HepG2 (cell line): ENCODE data around the gene SMAP2. TPM values are rescaled to one million over a fixed set of nuclear protein-coding genes. Genes with fewer than 3 reads are reported as not detected.
A peak's percentile ranks its signal among the peaks of the same experiment; 100 is the strongest.

Source experiments
- EEA1 ChIP-seq: sonication (generic); formaldehyde crosslinking; IDR thresholded peaks from 2 replicates; pipeline ENCODE4 v1.5.1; 2020; ENCODE audit warnings: mild to moderate bottlenecking, missing genetic modification reagents, borderline replicate concordance
- GABPA ChIP-seq, 2 experiments: IDR thresholded peaks; 2 replicates each; pipeline ENCODE4 v1.6.1; 2011 to 2016; ENCODE audit warnings: low read depth in 2 of 2, low read length in 1 of 2, missing biosample characterization in 1 of 2, missing genetic modification characterization in 1 of 2
- HNRNPH1 ChIP-seq: fragments of 200-400 bp; formaldehyde crosslinking; optimal IDR thresholded peaks from 2 replicates; pipeline ENCODE3; 2017; ENCODE audit warnings: mild to moderate bottlenecking, low read depth, low read length
- MTA3 ChIP-seq: sonication (generic); formaldehyde crosslinking; IDR thresholded peaks from 2 replicates; pipeline ENCODE4 v1.4.0; 2020; ENCODE audit warnings: missing genetic modification reagents
- RARG ChIP-seq: sonication (generic); formaldehyde crosslinking; IDR thresholded peaks from 2 replicates; pipeline ENCODE4 v1.4.0; 2020; ENCODE audit warnings: low read depth, mild to moderate bottlenecking, missing genetic modification reagents
- SP140L ChIP-seq: sonication (generic); formaldehyde crosslinking; IDR thresholded peaks from 2 replicates; pipeline ENCODE4 v1.4.0; 2020; ENCODE audit warnings: missing genetic modification reagents, borderline replicate concordance
- SP5 ChIP-seq: IDR thresholded peaks from 2 replicates; pipeline ENCODE4 v1.6.1; 2016; ENCODE audit warnings: low read depth, borderline replicate concordance
- ZFP37 ChIP-seq: sonication (generic); formaldehyde crosslinking; IDR thresholded peaks from 2 replicates; pipeline ENCODE4 v1.4.0; 2020; ENCODE audit warnings: missing genetic modification reagents, borderline replicate concordance
- ZNF101 ChIP-seq: sonication (generic); formaldehyde crosslinking; IDR thresholded peaks from 2 replicates; pipeline ENCODE4 v1.4.0; 2020; ENCODE audit warnings: mild to moderate bottlenecking, low read depth, missing genetic modification reagents, borderline replicate concordance
- ZNF331 ChIP-seq: sonication (generic); formaldehyde crosslinking; IDR thresholded peaks from 2 replicates; pipeline ENCODE4 v1.4.0; 2020; ENCODE audit warnings: missing genetic modification reagents
- ZNF430 ChIP-seq: sonication (generic); formaldehyde crosslinking; IDR thresholded peaks from 2 replicates; pipeline ENCODE4 v1.9.0; 2021; ENCODE audit warnings: mild to moderate bottlenecking, missing genetic modification reagents
- ZNF605 ChIP-seq: sonication (generic); formaldehyde crosslinking; IDR thresholded peaks from 2 replicates; pipeline ENCODE4 v1.8.0; 2022; ENCODE audit warnings: mild to moderate bottlenecking, missing genetic modification reagents
- ZSCAN29 ChIP-seq: sonication (generic); formaldehyde crosslinking; conservative IDR thresholded peaks from 2 replicates; pipeline ENCODE4 v1.4.0; 2020; ENCODE audit warnings: mild to moderate bottlenecking, missing genetic modification reagents
- polyA plus RNA-seq, 8 experiments: library from polyadenylated mRNA; depleted of rRNA in 3 of 8; stranded (reverse) in 7 of 8; unstranded in 1 of 8; fragments of >200 nt; fragmentation: Illumina TruSeq in 4 of 8; extraction: Trizol in 4 of 8; gene quantifications; 2 replicates each; pipeline versions ENCODE4 v1.2.1 to v1.2.3, GENCODE V29; 2011 to 2016; ENCODE audit warnings: low read depth in 4 of 8, missing spikeins in 1 of 8, mixed read lengths in 1 of 8; ENCODE audit not compliant: insufficient read depth in 1 of 8
- total RNA-seq, 5 experiments: library from RNA; depleted of rRNA; stranded (reverse); fragments of >200 nt; fragmentation: Illumina TruSeq; extraction: Trizol; gene quantifications; 2 replicates each; pipeline ENCODE4 v1.2.3, GENCODE V29; 2016; ENCODE audit warnings: low read depth in 1 of 5
- TF ChIP-seq, protein P1 (sequence below): sonication (generic); formaldehyde crosslinking; conservative IDR thresholded peaks from 2 replicates; pipeline ENCODE4 v1.4.0; 2020; ENCODE audit warnings: missing genetic modification reagents
- TF ChIP-seq, protein P2 (sequence below): sonication (generic); formaldehyde crosslinking; IDR thresholded peaks from 2 replicates; pipeline ENCODE4 v1.4.0; 2020; ENCODE audit warnings: mild to moderate bottlenecking, missing genetic modification reagents
- TF ChIP-seq, protein P3 (sequence below): sonication (generic); formaldehyde crosslinking; IDR thresholded peaks from 2 replicates; pipeline ENCODE4 v1.4.0; 2020; ENCODE audit warnings: missing genetic modification reagents
- TF ChIP-seq, protein P4 (sequence below): sonication (generic); formaldehyde crosslinking; IDR thresholded peaks from 2 replicates; pipeline ENCODE4 v1.5.1; 2020; ENCODE audit warnings: missing genetic modification reagents, mild to moderate bottlenecking, borderline replicate concordance
- TF ChIP-seq, protein P5 (sequence below): sonication (generic); formaldehyde crosslinking; IDR thresholded peaks from 2 replicates; pipeline ENCODE4 v1.5.0; 2020; ENCODE audit warnings: missing genetic modification reagents
- TF ChIP-seq, protein P6 (sequence below): sonication (generic); formaldehyde crosslinking; IDR thresholded peaks from 2 replicates; pipeline ENCODE4 v1.5.0; 2020; ENCODE audit warnings: mild to moderate bottlenecking, missing genetic modification reagents

SMAP2 gene
- total and polyA plus RNA-seq, 2 of the 13 experiments (the other 11 are each of a cell fraction or from before 2014, with no cell fraction given): 19.0 to 22.3 TPM

DNA sequence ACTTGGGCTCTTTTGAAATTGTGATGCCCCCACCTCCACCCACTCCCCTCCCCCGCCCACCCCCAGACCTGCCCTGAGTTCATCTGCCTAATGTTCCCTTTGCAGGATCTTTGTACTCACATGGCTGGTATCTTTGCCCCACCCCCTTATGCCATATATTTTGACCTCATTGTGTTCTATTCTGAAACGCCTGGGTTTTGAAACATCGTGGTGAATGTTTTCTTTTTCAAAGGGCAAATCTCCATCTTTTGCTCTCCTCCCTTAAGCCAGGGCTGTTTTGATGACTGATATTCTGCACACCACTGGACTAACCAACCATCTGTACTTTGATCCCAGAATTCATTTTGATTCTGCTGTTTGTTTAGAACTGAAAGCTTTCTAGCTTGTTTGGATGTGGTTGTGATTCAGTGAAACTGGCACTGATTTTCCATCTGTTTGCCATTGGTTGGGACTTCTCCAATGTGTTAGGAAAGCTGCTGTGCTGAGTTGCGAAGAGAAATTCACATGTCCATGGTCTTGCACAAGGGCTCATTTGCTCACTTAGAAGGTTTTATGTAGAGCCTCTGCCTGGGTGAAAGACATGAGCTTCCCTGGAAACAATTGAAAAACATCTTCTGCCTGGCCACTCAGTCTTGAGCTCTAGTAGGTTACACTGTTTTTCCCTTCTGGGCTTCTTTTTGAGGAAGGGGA is 16.5 kb downstream of the SMAP2 start (continued):
- TF ChIP-seq ZSCAN29 (CRISPR knock-in tag) (no peak; the same call in 1 of the 2 replicates), HNRNPH1 (no peak), EEA1 (no peak), SP140L (CRISPR knock-in tag) (no peak), RARG (CRISPR knock-in tag) (no peak), GABPA (IDR thresholded peaks at IDR 0.05; ENCODE audit: low read depth, low read length) (no peak), GABPA (CRISPR knock-in tag; IDR thresholded peaks at IDR 0.05; ENCODE audit: low read depth) (0 out of 2 replicates have a peak, but pooled peaks have one; percentile 28), ZNF101 (CRISPR knock-in tag) (no peak), ZNF331 (CRISPR knock-in tag) (peak; percentile 77; the same call in 1 of the 2 replicates), SP5 (CRISPR knock-in tag) (peak; percentile 85), ZFP37 (CRISPR knock-in tag) (no peak), ZNF605 (no peak), ZNF430 (no peak), MTA3 (CRISPR knock-in tag) (no peak)
- TF ChIP-seq, protein P1, sequence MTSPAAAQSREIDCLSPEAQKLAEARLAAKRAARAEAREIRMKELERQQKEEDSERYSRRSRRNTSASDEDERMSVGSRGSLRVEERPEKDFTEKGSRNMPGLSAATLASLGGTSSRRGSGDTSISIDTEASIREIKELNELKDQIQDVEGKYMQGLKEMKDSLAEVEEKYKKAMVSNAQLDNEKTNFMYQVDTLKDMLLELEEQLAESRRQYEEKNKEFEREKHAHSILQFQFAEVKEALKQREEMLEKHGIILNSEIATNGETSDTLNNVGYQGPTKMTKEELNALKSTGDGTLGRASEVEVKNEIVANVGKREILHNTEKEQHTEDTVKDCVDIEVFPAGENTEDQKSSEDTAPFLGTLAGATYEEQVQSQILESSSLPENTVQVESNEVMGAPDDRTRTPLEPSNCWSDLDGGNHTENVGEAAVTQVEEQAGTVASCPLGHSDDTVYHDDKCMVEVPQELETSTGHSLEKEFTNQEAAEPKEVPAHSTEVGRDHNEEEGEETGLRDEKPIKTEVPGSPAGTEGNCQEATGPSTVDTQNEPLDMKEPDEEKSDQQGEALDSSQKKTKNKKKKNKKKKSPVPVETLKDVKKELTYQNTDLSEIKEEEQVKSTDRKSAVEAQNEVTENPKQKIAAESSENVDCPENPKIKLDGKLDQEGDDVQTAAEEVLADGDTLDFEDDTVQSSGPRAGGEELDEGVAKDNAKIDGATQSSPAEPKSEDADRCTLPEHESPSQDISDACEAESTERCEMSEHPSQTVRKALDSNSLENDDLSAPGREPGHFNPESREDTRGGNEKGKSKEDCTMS (CRISPR knock-in tag): no peak
- TF ChIP-seq, protein P2, sequence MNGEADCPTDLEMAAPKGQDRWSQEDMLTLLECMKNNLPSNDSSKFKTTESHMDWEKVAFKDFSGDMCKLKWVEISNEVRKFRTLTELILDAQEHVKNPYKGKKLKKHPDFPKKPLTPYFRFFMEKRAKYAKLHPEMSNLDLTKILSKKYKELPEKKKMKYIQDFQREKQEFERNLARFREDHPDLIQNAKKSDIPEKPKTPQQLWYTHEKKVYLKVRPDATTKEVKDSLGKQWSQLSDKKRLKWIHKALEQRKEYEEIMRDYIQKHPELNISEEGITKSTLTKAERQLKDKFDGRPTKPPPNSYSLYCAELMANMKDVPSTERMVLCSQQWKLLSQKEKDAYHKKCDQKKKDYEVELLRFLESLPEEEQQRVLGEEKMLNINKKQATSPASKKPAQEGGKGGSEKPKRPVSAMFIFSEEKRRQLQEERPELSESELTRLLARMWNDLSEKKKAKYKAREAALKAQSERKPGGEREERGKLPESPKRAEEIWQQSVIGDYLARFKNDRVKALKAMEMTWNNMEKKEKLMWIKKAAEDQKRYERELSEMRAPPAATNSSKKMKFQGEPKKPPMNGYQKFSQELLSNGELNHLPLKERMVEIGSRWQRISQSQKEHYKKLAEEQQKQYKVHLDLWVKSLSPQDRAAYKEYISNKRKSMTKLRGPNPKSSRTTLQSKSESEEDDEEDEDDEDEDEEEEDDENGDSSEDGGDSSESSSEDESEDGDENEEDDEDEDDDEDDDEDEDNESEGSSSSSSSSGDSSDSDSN (CRISPR knock-in tag): 0 out of 2 replicates have a peak, but pooled peaks have one; percentile 21
- TF ChIP-seq, protein P3, sequence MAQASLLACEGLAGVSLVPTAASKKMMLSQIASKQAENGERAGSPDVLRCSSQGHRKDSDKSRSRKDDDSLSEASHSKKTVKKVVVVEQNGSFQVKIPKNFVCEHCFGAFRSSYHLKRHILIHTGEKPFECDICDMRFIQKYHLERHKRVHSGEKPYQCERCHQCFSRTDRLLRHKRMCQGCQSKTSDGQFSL (CRISPR knock-in tag): no peak
- TF ChIP-seq, protein P4, sequence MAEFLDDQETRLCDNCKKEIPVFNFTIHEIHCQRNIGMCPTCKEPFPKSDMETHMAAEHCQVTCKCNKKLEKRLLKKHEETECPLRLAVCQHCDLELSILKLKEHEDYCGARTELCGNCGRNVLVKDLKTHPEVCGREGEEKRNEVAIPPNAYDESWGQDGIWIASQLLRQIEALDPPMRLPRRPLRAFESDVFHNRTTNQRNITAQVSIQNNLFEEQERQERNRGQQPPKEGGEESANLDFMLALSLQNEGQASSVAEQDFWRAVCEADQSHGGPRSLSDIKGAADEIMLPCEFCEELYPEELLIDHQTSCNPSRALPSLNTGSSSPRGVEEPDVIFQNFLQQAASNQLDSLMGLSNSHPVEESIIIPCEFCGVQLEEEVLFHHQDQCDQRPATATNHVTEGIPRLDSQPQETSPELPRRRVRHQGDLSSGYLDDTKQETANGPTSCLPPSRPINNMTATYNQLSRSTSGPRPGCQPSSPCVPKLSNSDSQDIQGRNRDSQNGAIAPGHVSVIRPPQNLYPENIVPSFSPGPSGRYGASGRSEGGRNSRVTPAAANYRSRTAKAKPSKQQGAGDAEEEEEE (CRISPR knock-in tag): no peak
- TF ChIP-seq, protein P5, sequence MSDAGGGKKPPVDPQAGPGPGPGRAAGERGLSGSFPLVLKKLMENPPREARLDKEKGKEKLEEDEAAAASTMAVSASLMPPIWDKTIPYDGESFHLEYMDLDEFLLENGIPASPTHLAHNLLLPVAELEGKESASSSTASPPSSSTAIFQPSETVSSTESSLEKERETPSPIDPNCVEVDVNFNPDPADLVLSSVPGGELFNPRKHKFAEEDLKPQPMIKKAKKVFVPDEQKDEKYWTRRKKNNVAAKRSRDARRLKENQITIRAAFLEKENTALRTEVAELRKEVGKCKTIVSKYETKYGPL (CRISPR knock-in tag): no peak
- TF ChIP-seq, protein P6, sequence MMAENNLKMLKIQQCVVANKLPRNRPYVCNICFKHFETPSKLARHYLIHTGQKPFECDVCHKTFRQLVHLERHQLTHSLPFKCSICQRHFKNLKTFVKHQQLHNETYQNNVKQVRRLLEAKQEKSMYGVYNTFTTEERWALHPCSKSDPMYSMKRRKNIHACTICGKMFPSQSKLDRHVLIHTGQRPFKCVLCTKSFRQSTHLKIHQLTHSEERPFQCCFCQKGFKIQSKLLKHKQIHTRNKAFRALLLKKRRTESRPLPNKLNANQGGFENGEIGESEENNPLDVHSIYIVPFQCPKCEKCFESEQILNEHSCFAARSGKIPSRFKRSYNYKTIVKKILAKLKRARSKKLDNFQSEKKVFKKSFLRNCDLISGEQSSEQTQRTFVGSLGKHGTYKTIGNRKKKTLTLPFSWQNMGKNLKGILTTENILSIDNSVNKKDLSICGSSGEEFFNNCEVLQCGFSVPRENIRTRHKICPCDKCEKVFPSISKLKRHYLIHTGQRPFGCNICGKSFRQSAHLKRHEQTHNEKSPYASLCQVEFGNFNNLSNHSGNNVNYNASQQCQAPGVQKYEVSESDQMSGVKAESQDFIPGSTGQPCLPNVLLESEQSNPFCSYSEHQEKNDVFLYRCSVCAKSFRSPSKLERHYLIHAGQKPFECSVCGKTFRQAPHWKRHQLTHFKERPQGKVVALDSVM (CRISPR knock-in tag): no peak
